Measurements from ENCODE around the gene CTNNAL1. TPM values are rescaled to one million over a fixed set of nuclear protein-coding genes. Genes with fewer than 3 reads are reported as not detected.

CTNNAL1 gene
- total and polyA plus RNA-seq, 2 of the 8 experiments (the other 6 are each of a cell fraction or from before 2014, with no cell fraction given): 23.2 to 66.1 TPM

- no peak overlapping the region for H3K23ac ChIP-seq (ENCODE audit: insufficient read length)
- H2BK20ac ChIP-seq (ENCODE audit: low read length): no peak overlapping the region
- H4K20me1 ChIP-seq (replicated peaks in 1 of 2; ENCODE audit: control insufficient read depth in 1 of 2, insufficient read depth in 2 of 2, low read length in 2 of 2): no peaks in the 10 kb centered on the region
- ChIA-PET POLR2A (ENCODE audit: partially characterized antibody) (no interaction called here), CTCF (ENCODE audit: partially characterized antibody) (no interaction called here)
- no peaks in the 10 kb centered on the region for H3K23me2 ChIP-seq (ENCODE audit: low read depth, low read length)
- H3K56ac ChIP-seq (replicated peaks; ENCODE audit: insufficient read length, low read depth, low read length): no peak overlapping the region
- H3K79me1 ChIP-seq (ENCODE audit: low read depth, low read length): no peaks in the 10 kb centered on the region
- H2BK12ac ChIP-seq (ENCODE audit: low read depth, low read length): no peak overlapping the region
- no peak overlapping the region for H2BK15ac ChIP-seq (ENCODE audit: low read length)
- H4K91ac ChIP-seq (replicated peaks; ENCODE audit: insufficient read length, low read length): no peak overlapping the region
- H4K5ac ChIP-seq (ENCODE audit: insufficient read length, low read depth, low read length): no peak overlapping the region
- no peak overlapping the region for H4K8ac ChIP-seq (ENCODE audit: extremely low read depth, insufficient read depth, low read length)
- TF ChIP-seq GTF2F1 (IDR thresholded peaks at IDR 0.05; ENCODE audit: borderline replicate concordance, low read depth, low read length) (no peak), CEBPB (IDR thresholded peaks at IDR 0.05; ENCODE audit: low read depth, low read length) (no peak), CREB1 (IDR thresholded peaks at IDR 0.05) (no peak), SRF (IDR thresholded peaks at IDR 0.05; ENCODE audit: low read depth, low read length) (no peak), CHD1 (IDR thresholded peaks at IDR 0.05; ENCODE audit: low read depth, low read length) (no peak), SP2 (IDR thresholded peaks at IDR 0.05; ENCODE audit: low read length) (no peak), FOSL1 (IDR thresholded peaks at IDR 0.05; ENCODE audit: insufficient read depth, low read depth, low read length) (no peak), BCL11A (IDR thresholded peaks at IDR 0.05; ENCODE audit: low read depth in 2 of 2, low read length in 2 of 2) (no peak), RBBP5 (IDR thresholded peaks at IDR 0.05; ENCODE audit: borderline replicate concordance, low read depth, low read length) (no peak), TBP (IDR thresholded peaks at IDR 0.05; ENCODE audit: low read depth, low read length) (no peak)
- H3K4me1 ChIP-seq (replicated peaks in 1 of 4; ENCODE audit: control insufficient read depth in 3 of 4, insufficient read depth in 4 of 4, low read length in 3 of 4): no peaks in the 10 kb centered on the region
- no peak overlapping the region for H3K14ac ChIP-seq (ENCODE audit: insufficient read length)
- DNase-seq (ENCODE audit: low read depth in 1 of 2, low spot score in 2 of 2) (no peak), FAIRE-seq (no peak)
- no peaks in the 10 kb centered on the region for H3K27me3 ChIP-seq (replicated peaks in 1 of 4; ENCODE audit: control insufficient read depth in 3 of 4, extremely low read depth in 1 of 4, insufficient read depth in 3 of 4, low read length in 3 of 4)
- no peaks in the 10 kb centered on the region for H3K9me3 ChIP-seq (ENCODE audit: insufficient read depth in 2 of 2, low read depth in 1 of 2, low read length in 1 of 2)
- H2AFZ ChIP-seq (ENCODE audit: low read length): no peak overlapping the region
- no peak overlapping the region for H3K18ac ChIP-seq (ENCODE audit: extremely low read depth, low read length)
- H3K4ac ChIP-seq (replicated peaks; ENCODE audit: insufficient read length, low read depth, low read length): no peak overlapping the region
- no peak overlapping the region for H2BK5ac ChIP-seq (ENCODE audit: low read depth, low read length)
- H3K36me3 ChIP-seq (ENCODE audit: control insufficient read depth in 2 of 4, insufficient read depth in 4 of 4, low read length in 3 of 4): peaks cover 0 to 4% (median 0%) of the 10 kb centered on the region in 4 experiments; a peak in 3 of 8 replicates
- no peak overlapping the region for H2BK120ac ChIP-seq (replicated peaks; ENCODE audit: low read depth, low read length)
- H3K4me3 ChIP-seq (ENCODE audit: extremely low read depth in 1 of 4, insufficient read depth in 2 of 4, low read depth in 3 of 4, low read length in 4 of 4): no peak overlapping the region
- no peaks in the 10 kb centered on the region for H3K79me2 ChIP-seq (ENCODE audit: control insufficient read depth in 1 of 2, insufficient read depth in 2 of 2, low read length in 2 of 2)
- H3K27ac ChIP-seq (ENCODE audit: low read depth, low read length): no peak overlapping the region
- H3K4me2 ChIP-seq (ENCODE audit: insufficient read depth in 1 of 2, low read depth in 2 of 2, low read length in 2 of 2): no peak overlapping the region
- no peak overlapping the region for H2AK5ac ChIP-seq (ENCODE audit: low read depth, low read length)
- H3K9ac ChIP-seq (replicated peaks in 1 of 4; ENCODE audit: extremely low read depth in 1 of 4, low read depth in 3 of 4, low read length in 3 of 4): no peak overlapping the region
Measured at GRCh38 chr9:108956631-108957026, 56.7 kb downstream of the CTNNAL1 start.
